ENCODE measurements around the gene SLC22A12.

The SLC22A12 gene

GRCh38 chr11:64563966-64564365 lies 27.1 kb upstream of the SLC22A12 start:
- DNase-seq, result no peak

DNA sequence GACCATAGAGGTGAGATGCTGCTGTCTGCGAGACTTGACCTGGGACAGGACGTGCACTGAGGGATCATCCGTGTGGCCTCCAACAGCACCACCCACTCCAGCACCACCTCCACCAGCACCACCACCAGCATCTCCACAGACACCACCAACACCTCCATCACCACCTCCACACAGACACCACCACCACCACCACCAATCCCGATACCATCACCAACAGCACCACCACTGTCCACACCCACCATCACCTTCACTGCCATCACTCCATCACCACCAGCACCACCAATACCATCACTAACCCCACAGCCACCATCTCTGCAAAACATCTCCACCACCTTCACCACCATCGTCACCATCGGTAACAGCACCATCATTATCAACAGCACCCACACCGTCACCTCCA lies 26.6 kb upstream of the SLC22A12 start:
- no peak for DNase-seq

DNA sequence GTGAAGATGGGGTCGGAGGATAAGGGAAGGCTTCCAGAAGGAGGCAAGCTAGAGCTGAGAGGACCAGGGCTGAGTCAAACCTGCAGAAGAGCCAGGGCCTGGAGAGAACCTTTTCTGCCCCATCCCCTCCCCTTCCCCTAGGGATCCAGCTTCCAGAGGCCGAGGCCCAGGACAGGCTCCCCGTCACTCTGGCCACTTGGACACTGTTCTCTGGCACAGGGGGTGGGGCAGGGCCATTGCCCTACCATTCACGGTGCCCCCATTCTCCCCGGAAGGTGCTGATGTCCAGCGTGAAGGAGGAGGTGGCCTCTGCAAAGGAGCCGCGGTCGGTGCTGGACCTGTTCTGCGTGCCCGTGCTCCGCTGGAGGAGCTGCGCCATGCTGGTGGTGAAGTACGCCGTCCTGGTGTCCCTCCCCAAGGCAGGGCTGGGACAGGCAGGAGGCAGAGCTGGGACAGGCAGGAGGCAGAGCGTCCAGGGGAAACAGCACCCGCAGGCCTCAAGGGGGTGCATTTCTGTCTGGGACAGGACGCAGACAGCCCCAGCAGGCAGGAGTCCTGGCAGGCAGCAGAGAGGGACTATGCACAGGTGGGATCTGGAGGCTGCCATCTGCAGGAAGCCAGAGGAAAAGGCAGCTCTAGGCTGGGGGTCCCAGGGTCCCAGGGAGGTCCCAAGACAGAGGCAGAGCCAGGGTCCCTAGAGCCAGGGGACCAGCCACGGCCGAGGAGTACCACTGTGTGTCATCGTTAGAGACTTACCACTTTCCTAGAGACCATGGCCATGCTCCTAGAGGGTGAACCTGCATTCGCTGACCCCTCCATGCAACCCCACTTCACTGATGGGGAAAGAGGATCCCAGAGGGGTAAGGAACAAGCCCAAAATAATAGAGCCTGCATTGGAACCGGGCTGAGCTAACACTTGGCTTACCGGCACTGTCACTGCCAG lies 25.8 kb upstream of the SLC22A12 start:
- DNase-seq, result no peak

- no peak for DNase-seq
Observed at GRCh38 chr11:64566042-64566914, 24.7 kb upstream of the SLC22A12 start.

DNA sequence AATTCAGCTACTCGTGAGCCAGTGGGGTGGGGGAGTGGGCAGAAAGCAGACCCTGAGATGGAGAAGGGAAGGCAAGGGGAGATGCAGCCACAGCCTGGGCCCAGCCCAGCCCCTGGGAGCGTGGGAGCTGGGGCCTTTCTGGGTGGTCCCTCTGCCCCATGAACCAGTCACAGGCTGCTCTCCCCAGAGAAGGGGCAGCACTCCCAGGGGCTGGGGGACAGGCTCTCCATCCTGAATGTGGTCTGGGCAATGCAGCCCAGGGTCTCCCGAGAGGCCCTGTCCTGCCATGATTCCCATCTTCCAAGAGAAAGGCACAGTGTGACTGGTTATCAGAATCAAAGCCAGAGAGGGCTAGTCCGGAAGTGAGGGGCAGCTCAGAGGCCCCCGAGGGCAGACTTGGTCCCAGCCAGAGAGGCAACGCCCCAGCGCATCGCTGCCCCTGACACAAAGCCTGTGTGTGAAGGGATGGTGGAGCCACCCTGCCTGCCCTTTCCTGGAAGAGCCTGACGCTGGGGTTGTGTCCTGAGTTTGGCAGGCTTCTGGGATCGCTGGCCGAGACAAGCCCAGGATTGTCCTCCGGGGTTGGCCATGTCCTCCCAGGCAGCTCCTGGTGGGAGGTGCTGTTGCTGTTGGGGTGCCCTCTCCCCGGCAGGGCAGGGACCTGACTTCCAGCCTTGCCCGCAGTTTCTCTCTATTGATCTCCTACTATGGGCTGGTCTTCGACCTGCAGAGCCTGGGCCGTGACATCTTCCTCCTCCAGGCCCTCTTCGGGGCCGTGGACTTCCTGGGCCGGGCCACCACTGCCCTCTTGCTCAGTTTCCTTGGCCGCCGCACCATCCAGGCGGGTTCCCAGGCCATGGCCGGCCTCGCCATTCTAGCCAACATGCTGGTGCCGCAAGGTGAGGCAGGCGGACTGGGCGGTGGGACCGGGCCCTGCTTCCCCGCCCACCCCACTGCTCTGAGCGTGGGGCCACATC lies 23.8 kb upstream of the SLC22A12 start:
- DNase-seq, result no peak

DNA sequence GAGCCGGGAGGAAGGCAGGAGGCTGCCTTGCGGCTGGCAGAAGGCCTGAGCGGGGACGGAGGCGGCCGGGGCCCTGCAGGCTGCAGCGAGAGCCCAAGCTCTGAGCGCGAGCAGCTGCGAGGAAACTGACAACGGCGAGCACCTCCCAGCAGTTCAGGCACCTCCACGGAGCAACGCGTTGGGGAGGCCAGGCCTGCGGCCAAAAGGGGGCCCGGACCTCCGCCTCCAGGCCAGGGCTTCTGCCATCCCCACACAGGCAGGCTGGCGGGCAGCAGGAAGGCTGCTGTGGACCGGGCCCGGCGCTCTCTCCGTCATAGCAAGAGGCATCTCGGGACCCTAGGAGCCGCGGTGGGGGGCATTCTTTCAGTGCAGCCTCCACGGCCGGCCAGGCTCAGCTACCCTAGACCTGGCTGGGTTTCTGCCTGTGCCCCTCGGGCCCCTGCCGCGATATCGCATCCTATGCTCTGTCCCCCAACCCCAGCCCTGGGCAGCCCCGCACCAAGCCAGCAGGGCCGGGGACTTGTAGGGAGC lies 22.9 kb upstream of the SLC22A12 start:
- DNase-seq, result no peak

DNA sequence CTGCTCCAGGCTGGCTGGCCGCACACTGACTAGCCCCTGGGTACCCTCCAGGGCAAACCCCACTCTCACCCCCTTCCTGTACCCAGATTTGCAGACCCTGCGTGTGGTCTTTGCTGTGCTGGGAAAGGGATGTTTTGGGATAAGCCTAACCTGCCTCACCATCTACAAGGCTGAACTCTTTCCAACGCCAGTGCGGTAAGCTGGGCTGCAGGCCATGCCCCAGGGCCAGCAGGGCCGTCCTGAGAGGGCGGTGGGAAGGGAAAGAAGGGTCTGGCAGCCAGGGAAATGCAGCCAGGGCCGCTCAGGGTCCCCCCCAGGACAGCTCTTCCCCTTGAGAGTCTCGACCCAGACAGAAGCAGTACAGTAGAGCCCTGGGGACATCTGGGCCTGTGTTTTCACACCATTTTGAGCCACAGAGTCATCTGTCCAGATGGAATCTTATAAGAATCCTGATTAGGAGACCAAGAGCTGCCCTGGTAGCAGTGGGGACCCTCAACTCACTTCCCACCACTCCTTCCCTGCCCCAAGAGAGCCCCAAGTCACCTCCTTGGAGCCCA lies 22.4 kb upstream of the SLC22A12 start:
- DNase-seq, result no peak

DNA sequence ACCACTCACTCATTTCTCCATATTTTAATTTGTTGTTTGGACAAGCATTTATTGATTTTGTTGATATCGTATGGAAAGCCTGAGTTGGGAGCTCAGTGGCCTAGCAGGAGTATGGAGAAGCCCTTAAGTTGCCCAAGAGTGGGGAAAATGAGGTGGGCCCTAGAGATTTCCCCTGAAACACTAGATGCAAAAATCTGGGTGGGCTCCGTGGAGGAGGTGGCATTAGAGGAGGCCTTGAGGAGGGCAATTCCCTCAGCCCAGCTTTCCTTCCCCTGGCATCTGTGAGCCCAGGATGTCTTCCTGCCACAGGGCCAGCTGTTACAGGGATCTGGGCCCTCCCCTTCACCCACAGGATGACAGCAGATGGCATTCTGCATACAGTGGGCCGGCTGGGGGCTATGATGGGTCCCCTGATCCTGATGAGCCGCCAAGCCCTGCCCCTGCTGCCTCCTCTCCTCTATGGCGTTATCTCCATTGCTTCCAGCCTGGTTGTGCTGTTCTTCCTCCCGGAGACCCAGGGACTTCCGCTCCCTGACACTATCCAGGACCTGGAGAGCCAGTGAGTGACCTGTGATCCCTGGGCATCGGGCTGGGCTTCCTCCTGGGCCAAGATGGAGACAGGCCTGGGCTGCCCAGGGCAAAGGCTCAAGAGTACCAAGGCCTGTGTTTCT lies 21.6 kb upstream of the SLC22A12 start:
- DNase-seq, result no peak

DNA sequence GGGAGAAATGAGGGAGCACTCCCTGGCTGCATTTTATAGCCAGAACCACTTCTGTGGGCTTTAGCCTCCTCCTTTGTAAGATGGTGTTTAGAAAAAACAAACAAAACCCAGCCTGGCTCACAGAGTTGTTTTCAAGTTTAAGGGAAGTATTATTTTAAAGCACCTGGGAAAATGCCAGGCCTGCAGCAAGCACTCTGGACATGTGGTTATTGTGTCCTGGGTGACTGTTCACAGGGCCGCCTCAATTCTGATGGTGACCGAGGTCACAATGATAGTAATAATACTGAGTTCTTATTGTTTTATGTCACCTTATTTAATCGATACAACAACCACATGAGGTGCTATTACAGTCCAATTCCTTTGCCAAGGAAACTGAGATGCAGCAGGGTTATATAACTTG lies 20.7 kb upstream of the SLC22A12 start:
- no peak for DNase-seq

DNA sequence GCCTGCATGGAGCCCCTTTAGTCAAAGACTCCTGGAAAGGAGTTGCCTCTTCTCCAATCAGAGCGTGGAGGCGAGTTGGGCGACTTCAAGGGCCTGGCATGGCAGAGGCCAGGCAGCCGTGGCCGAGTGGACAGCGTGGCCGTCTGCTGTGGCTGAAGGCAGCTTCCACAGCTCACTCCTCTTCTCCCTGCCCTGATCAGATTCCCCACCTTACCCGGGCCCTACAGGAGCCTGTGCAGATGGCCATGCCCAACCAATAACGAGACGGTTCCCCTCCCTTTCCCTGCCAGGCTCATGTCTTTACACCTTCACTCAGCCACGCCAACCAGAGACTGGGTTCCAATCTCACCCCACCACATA lies 20.0 kb upstream of the SLC22A12 start:
- DNase-seq, result no peak

- no peak for DNase-seq
Observed at GRCh38 chr11:64571410-64572091, 19.5 kb upstream of the SLC22A12 start.

DNA sequence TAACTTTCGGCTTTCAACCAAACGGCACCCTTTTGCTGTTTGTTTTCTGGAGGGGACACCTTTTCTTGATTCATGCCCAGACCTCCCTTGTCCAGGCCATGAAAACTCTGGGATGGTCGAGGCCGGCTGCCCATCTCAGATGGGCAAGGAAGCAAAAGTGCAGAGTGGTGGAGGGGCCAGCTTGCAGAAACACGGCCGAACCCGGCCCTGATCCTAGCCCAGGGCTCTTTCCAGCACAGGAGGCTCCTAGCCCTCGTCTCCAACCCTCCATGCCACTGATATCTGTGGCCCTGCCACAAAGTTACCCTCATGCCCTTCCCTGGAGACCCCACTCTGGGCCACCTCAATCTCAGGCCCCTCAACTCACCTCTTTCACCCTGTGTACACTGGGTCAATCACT lies 18.9 kb upstream of the SLC22A12 start:
- no peak for DNase-seq

- no peak for DNase-seq
Observed at GRCh38 chr11:64577202-64577601, 13.8 kb upstream of the SLC22A12 start.

GRCh38 chr11:64580412-64580811 lies 10.6 kb upstream of the SLC22A12 start:
- no peak for DNase-seq

GRCh38 chr11:64581057-64581523 lies 9.9 kb upstream of the SLC22A12 start:
- DNase-seq, result no peak

DNA sequence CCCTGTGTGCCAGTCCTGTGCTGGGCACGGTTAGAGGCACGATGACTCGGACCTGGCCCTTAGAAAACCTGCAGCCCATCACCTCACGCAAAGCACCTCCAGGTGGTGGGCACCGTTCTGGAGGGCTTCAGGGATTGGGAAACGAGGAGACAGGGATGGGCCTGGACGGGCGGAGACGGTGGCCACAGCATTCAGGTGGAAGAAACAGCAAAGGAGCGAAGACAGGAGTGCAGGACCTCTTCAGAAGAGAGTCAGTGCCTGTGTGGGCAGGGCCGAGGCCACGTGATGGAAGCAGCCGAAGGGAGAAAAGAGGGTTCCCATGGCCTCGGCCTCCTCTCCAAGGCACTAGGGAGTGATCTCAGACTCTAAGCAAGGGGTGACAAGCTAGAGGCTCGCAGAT lies 8.1 kb upstream of the SLC22A12 start:
- no peak for DNase-seq

DNA sequence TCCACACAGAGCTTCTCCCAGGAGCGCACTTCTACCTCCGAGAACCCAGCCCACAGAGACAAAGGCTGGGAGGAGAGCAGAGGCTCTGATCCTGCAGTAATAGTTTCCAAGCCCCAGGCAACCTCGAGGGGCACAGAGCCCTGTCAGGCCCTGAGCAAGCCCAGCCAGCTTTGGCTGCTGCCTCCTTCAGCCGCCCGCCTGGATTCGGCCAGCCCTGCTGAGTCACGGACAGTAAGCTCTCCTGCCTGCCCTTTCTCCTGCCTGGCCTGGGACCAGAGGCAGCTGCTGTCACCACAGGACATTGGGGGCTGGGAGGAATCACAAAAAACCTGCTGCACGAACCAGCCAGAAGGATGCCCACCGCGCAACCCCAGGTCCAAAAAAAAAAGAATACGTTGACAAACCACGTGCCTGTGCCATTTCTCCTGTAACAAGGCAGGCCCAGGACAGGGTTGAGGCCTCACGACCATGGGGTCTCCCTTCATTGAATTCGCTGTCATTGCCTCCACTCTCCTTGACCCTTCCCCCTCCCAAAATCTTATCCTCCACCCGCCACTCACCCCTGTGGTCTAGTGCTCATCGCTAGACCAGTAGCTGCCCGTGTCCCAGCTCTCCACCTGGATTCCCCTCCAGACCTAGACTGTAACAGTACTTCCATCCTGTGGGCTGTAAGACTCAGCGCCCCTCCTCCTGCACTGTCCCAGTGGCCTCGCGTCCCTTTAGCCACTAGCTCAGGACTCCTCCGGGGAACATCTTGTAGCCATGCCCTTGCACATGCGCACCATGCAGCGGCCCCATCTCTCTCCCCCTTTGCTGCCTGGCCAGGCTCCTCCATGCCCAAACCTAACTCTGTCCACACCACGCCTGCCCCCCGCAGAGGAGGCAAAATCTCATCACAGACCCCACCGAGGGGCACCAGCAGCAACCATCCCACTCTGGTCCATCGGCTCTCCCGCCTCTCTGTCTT lies 7.4 kb upstream of the SLC22A12 start:
- no peak for DNase-seq

DNA sequence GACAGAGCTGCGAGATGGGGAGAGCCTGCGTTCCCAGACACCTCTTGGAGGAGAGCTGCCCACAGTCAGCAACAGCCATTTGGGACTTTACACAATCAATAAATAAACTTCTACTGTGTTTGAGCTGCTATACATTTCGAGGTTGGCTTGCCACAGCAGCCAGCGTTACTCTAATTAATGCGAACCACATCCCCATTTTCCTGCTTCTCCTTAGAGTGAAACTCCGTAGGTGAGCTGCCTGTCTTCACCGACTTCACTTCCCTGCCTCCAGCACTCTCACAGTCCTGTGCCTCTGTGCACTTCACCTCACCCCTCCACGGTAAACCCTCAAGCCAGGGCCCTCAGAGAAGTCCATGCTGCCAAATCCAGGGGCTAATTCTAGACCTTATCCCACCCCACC lies 5.9 kb upstream of the SLC22A12 start:
- no peak for DNase-seq

DNA sequence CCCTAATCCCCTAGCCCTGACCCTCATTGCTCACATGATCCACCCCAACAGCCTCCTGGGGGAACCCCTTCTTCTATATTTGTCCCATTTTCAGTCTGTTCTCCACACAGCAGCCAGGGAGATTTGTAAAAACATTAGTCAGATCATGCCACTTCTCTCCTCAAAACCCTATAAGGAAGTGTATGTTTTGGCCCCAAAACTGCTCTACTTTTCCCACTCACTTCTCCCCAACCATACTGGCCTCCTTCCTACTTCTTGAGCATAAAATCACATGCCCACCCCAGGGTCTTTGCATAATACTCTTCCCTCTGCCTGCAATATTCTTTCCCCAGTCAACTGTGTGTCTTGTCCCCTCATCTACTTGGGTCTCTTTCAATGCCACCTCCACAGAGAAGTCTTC lies 4.7 kb upstream of the SLC22A12 start:
- DNase-seq, result no peak

DNA sequence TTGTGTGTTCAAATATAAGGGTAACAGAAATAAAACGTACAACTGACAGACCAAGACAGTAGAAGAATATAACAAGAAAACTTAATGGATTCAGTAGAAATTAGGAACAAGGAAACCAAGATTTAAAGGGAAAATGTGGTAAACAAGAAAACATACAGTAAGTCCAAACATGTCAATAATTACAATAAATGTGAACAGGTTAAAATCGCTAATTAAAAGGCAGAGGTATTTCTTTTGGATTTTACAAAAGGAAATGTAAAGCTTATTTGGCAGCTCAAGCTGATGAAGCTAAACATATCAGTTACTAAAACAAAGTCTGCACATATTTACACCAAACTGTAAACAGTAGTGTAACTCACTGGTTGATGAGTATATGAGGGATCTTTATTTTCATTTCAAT lies 2.3 kb upstream of the SLC22A12 start:
- no peak for DNase-seq

Measured in NCI-H510A (cell line).